Esophagus muscularis mucosa (tissue), 4 donors: ENCODE results near the gene TRPM8. TPM values are rescaled to one million over a fixed set of nuclear protein-coding genes. Genes with fewer than 3 reads are reported as not detected.

Source experiments
- DNase-seq: peaks from one replicate; pipeline ENCODE4 v3.0.0-alpha.2; 2017; ENCODE audit errors: extremely low spot score
- H3K27ac ChIP-seq, 4 donors: fragments of 200-600 bp; sonication (generic); replicated peaks in 1 of 4; 1 replicate in 3 of 4; 2 replicates in 1 of 4; pipeline ENCODE4 v1.5.1; 2016 to 2019; ENCODE audit warnings: mild to moderate bottlenecking in 1 of 4
- H3K27me3 ChIP-seq, 4 donors: fragments of 200-600 bp; sonication (generic); one replicate each; pipeline versions ENCODE4 v1.5.1 to v1.6.0; 2016 to 2019
- H3K36me3 ChIP-seq, 4 donors: fragments of 200-600 bp; sonication (generic); one replicate each; pipeline ENCODE4 v1.5.1; 2016 to 2019
- H3K4me1 ChIP-seq, 4 donors: fragments of 200-600 bp; sonication (generic); one replicate each; pipeline ENCODE4 v1.5.1; 2016 to 2019
- H3K4me3 ChIP-seq, 4 donors: fragments of 200-600 bp; sonication (generic); 1 replicate in 2 of 4; 2 replicates in 2 of 4; pipeline ENCODE4 v1.5.1; 2016 to 2019; ENCODE audit warnings: mild to moderate bottlenecking in 4 of 4, moderate library complexity in 1 of 4
- H3K9me3 ChIP-seq, 4 donors: fragments of 200-600 bp; sonication (generic); 1 replicate in 3 of 4; 2 replicates in 1 of 4; pipeline ENCODE4 v1.5.1; 2016 to 2019
- EP300 ChIP-seq: sonication (generic); formaldehyde crosslinking; IDR thresholded peaks from one replicate; pipeline ENCODE4 v1.6.1; 2017; ENCODE audit warnings: antibody characterized with exemption
- POLR2A ChIP-seq: fragments of 450-650 bp; IDR thresholded peaks from one replicate; pipeline ENCODE4 v1.6.1; 2017; ENCODE audit warnings: antibody characterized with exemption, moderate library complexity, mild to moderate bottlenecking, low read depth
- POLR2AphosphoS5 ChIP-seq, 2 donors: sonication (generic); formaldehyde crosslinking; IDR thresholded peaks; one replicate each; pipeline ENCODE4 v1.6.1; 2017; ENCODE audit warnings: antibody characterized with exemption in 2 of 2
- WGBS: methylation state at CpG from one replicate; pipeline ENCODE4 v1.1.5; 2018; 5-methylcytosine and 5-hydroxymethylcytosine counted together
- intact Hi-C: fragments of 100-400 bp; cut with DNase I; formaldehyde crosslinking; loops from one replicate; pipeline ENCODE4 v1.15.1; 2023
- total RNA-seq, 4 donors: library from RNA; depleted of rRNA; stranded (reverse); fragments of >200 nt; gene quantifications; one replicate each; pipeline versions ENCODE4 v1.1.0 to v1.2.1, GENCODE V29; 2016
- TF ChIP-seq, protein P1 (sequence below), 3 experiments: fragments of 200-600 bp in 2 of 3; fragments of 450-650 bp in 1 of 3; sonication (generic) in 2 of 3; IDR thresholded peaks; one replicate each; pipeline ENCODE4 v1.5.1; 2017 to 2019; ENCODE audit warnings: antibody characterized with exemption in 3 of 3, mild to moderate bottlenecking in 2 of 3, moderate library complexity in 1 of 3

The TRPM8 gene
- total RNA-seq, 4 donors from 2014 or later = not detected

GRCh38 chr2:233935426-233935825 is 18.3 kb downstream of the TRPM8 start:
- TF ChIP-seq, protein P1, sequence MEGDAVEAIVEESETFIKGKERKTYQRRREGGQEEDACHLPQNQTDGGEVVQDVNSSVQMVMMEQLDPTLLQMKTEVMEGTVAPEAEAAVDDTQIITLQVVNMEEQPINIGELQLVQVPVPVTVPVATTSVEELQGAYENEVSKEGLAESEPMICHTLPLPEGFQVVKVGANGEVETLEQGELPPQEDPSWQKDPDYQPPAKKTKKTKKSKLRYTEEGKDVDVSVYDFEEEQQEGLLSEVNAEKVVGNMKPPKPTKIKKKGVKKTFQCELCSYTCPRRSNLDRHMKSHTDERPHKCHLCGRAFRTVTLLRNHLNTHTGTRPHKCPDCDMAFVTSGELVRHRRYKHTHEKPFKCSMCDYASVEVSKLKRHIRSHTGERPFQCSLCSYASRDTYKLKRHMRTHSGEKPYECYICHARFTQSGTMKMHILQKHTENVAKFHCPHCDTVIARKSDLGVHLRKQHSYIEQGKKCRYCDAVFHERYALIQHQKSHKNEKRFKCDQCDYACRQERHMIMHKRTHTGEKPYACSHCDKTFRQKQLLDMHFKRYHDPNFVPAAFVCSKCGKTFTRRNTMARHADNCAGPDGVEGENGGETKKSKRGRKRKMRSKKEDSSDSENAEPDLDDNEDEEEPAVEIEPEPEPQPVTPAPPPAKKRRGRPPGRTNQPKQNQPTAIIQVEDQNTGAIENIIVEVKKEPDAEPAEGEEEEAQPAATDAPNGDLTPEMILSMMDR (IDR thresholded peaks at IDR 0.05) = no peak
- TF ChIP-seq EP300 (no peak), POLR2AphosphoS5 (IDR thresholded peaks at IDR 0.05) (no peak), POLR2A (no peak)
- Histone ChIP-seq H3K4me3 (no peak overlapping the region), H3K27ac (no peak overlapping the region), H3K4me1 (peaks cover 0 to 7% (median 3%) of the 10 kb centered on the region in 4 donors), H3K27me3 (peaks cover 0 to 47% (median 6%) of the 10 kb centered on the region in 4 donors), H3K9me3 (no peaks in the 10 kb centered on the region), H3K36me3 (no peaks in the 10 kb centered on the region)
- 67% methylated on average over 1 of the region's 1 CpG for WGBS
- no peak for DNase-seq
- intact Hi-C loops = no loop called here

GRCh38 chr2:233936089-233936488 is 18.9 kb downstream of the TRPM8 start:
- intact Hi-C loops = no loop called here
- Histone ChIP-seq H3K4me3 (no peak overlapping the region), H3K9me3 (no peaks in the 10 kb centered on the region), H3K4me1 (peaks cover 0 to 7% (median 3%) of the 10 kb centered on the region in 4 donors), H3K27ac (no peak overlapping the region), H3K36me3 (no peaks in the 10 kb centered on the region), H3K27me3 (peaks cover 0 to 43% (median 6%) of the 10 kb centered on the region in 4 donors)
- 80% methylated on average over 7 of the region's 7 CpGs for WGBS
- TF ChIP-seq POLR2AphosphoS5 (IDR thresholded peaks at IDR 0.05) = no peak
- TF ChIP-seq, protein P1 (IDR thresholded peaks at IDR 0.05) = no peak
- TF ChIP-seq POLR2A = no peak
- DNase-seq = no peak

- WGBS = 14% methylated on average over 26 of the region's 36 CpGs
- TF ChIP-seq POLR2A (no peak), POLR2AphosphoS5 (IDR thresholded peaks at IDR 0.05) (no peak), EP300 (no peak)
- TF ChIP-seq, protein P1 (IDR thresholded peaks at IDR 0.05) = no peak
- Histone ChIP-seq H3K9me3 (peaks cover 0 to 4% (median 1%) of the 10 kb centered on the region in 4 donors), H3K4me1 (peaks cover 0 to 7% (median 3%) of the 10 kb centered on the region in 4 donors), H3K4me3 (peak overlapping the region in 3 of 4 donors; percentile 1 to 28 (median 15)), H3K27me3 (peaks cover 0 to 31% (median 6%) of the 10 kb centered on the region in 4 donors), H3K36me3 (no peaks in the 10 kb centered on the region), H3K27ac (no peak overlapping the region)
- no peak for DNase-seq
- intact Hi-C loops = no loop called here
Observed at GRCh38 chr2:233938676-233939370, 21.6 kb downstream of the TRPM8 start.

DNA sequence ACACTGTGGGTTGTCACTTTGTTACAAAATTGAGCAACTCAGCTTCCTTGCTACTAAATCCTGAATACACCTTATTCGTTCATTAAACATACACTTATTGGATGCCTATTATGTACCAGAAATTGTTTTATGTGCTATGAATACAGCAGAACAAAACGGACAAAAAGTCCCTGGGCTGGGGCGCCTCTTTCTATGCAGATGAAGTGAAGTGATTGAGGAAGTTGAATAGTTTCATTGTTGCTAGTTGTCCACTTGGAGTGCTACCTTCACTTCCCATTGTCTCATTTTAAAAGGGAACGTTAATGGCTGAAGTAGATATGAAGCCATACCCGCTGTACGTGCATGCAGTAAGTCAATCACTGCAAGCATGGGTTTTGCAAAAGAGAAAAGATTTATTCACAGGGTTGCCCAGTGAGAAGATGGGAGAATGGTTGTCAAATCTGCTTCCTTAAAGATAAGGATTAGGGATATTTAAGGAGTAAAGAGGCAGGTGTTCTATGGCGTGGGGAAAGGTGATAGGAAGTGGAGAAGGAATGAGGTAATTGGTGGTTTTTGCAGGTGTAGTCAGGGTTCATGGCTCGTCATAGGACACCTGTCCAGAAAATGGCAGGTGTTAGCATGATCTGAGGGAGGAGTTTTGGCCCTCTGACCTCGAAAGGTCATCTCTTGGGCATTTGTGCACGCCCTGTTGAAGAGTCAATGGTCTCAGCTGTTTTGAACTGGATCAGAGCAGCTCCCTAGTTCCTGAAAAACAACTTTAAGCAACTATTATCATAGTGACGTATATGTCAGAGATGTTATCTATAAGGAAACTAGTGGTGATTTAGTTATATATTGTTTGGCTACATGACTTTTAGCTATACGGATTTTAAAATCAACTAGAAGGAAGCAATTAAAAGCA is 23.5 kb downstream of the TRPM8 start:
- Histone ChIP-seq H3K4me3 (no peak overlapping the region), H3K9me3 (peaks cover 0 to 14% (median 5%) of the 10 kb centered on the region in 4 donors), H3K27me3 (peaks cover 0 to 31% (median 6%) of the 10 kb centered on the region in 4 donors), H3K4me1 (peaks cover 0 to 7% (median 3%) of the 10 kb centered on the region in 4 donors), H3K36me3 (no peaks in the 10 kb centered on the region), H3K27ac (no peak overlapping the region)
- intact Hi-C loops = no loop called here
- 79% methylated on average over 12 of the region's 12 CpGs for WGBS
- no peak for DNase-seq
- TF ChIP-seq EP300 (no peak), POLR2AphosphoS5 (IDR thresholded peaks at IDR 0.05) (no peak), POLR2A (no peak)
- TF ChIP-seq, protein P1 (IDR thresholded peaks at IDR 0.05) = no peak
